ENCODE data around the gene HOXC6. TPM values are rescaled to one million over a fixed set of nuclear protein-coding genes. Genes with fewer than 3 reads are reported as not detected.

Gene HOXC6
- total RNA-seq, 1 donor from 2014 or later, result 2.6 TPM

- Histone ChIP-seq H3K4me3 (ENCODE audit: low read length in 3 of 3) (no peak overlapping the region), H3K9me3 (ENCODE audit: control insufficient read depth in 3 of 3, low read length in 3 of 3) (no peaks in the 10 kb centered on the region), H3K9ac (ENCODE audit: low read depth in 1 of 3, low read length in 3 of 3) (no peak overlapping the region), H3K36me3 (ENCODE audit: control insufficient read depth in 3 of 3, insufficient read depth in 3 of 3, low read length in 3 of 3) (no peaks in the 10 kb centered on the region), H3K27me3 (ENCODE audit: control insufficient read depth in 3 of 3, insufficient read depth in 3 of 3, low read length in 3 of 3) (peaks cover 0 to 3% (median 0%) of the 10 kb centered on the region in 3 donors), H3K27ac (ENCODE audit: low read depth, low read length) (no peak overlapping the region), H3K4me1 (ENCODE audit: control insufficient read depth in 3 of 3, insufficient read depth in 3 of 3, low read length in 3 of 3) (peaks cover 5 to 16% (median 9%) of the 10 kb centered on the region in 3 donors)
These were observed 24.3 kb downstream of the HOXC6 start for GRCh38 chr12:54052438-54053002.

GRCh38 chr12:54053003-54053750 lies 24.9 kb downstream of the HOXC6 start:
- H3K36me3 ChIP-seq (ENCODE audit: control insufficient read depth in 3 of 3, insufficient read depth in 3 of 3, low read length in 3 of 3), result no peaks in the 10 kb centered on the region

GRCh38 chr12:54053751-54054741 lies 25.8 kb downstream of the HOXC6 start, which contains the start of gene HOXC4:
TSS of gene HOXC4 (plus strand) at chr12:54053835. CDS start at chr12:54053923, 88 bp downstream.
- H3K9ac ChIP-seq (ENCODE audit: low read depth in 1 of 3, low read length in 3 of 3), result peak within 1 kb of the TSS in 2 of 3 donors; percentile 50 to 69
- H3K27ac ChIP-seq (ENCODE audit: low read depth, low read length), result no peak within 1 kb of the TSS
- no peaks in the 10 kb centered on the region for H3K36me3 ChIP-seq (ENCODE audit: control insufficient read depth in 3 of 3, insufficient read depth in 3 of 3, low read length in 3 of 3)
- H3K27me3 ChIP-seq (ENCODE audit: control insufficient read depth in 3 of 3, insufficient read depth in 3 of 3, low read length in 3 of 3), result peaks cover 0 to 3% (median 0%) of the 10 kb centered on the region in 3 donors
- H3K9me3 ChIP-seq (ENCODE audit: control insufficient read depth in 3 of 3, low read length in 3 of 3), result no peaks in the 10 kb centered on the region
- H3K4me1 ChIP-seq (ENCODE audit: control insufficient read depth in 3 of 3, insufficient read depth in 3 of 3, low read length in 3 of 3), result peaks cover 5 to 16% (median 9%) of the 10 kb centered on the region in 3 donors
- H3K4me3 ChIP-seq (ENCODE audit: low read length in 3 of 3), result peak within 1 kb of the TSS; percentile 57 to 74 (median 72)

More at GRCh38 chr12:54053003-54053750, 24.9 kb downstream of the HOXC6 start:
- H3K9me3 ChIP-seq (ENCODE audit: control insufficient read depth in 3 of 3, low read length in 3 of 3), result no peaks in the 10 kb centered on the region
- peaks cover 0 to 3% (median 0%) of the 10 kb centered on the region in 3 donors for H3K27me3 ChIP-seq (ENCODE audit: control insufficient read depth in 3 of 3, insufficient read depth in 3 of 3, low read length in 3 of 3)
- no peak overlapping the region for H3K27ac ChIP-seq (ENCODE audit: low read depth, low read length)
- peaks cover 5 to 16% (median 9%) of the 10 kb centered on the region in 3 donors for H3K4me1 ChIP-seq (ENCODE audit: control insufficient read depth in 3 of 3, insufficient read depth in 3 of 3, low read length in 3 of 3)
- peak overlapping the region in 1 of 3 donors; percentile 50 for H3K9ac ChIP-seq (ENCODE audit: low read depth in 1 of 3, low read length in 3 of 3)
- H3K4me3 ChIP-seq (ENCODE audit: low read length in 3 of 3), result peak overlapping the region; percentile 57 to 74 (median 72)

- no peak overlapping the region for H3K27ac ChIP-seq (ENCODE audit: low read depth, low read length)
- no peaks in the 10 kb centered on the region for H3K36me3 ChIP-seq (ENCODE audit: control insufficient read depth in 3 of 3, insufficient read depth in 3 of 3, low read length in 3 of 3)
- no peaks in the 10 kb centered on the region for H3K9me3 ChIP-seq (ENCODE audit: control insufficient read depth in 3 of 3, low read length in 3 of 3)
- no peak overlapping the region for H3K9ac ChIP-seq (ENCODE audit: low read depth in 1 of 3, low read length in 3 of 3)
- peaks cover 5 to 16% (median 9%) of the 10 kb centered on the region in 3 donors for H3K4me1 ChIP-seq (ENCODE audit: control insufficient read depth in 3 of 3, insufficient read depth in 3 of 3, low read length in 3 of 3)
- no peak overlapping the region for H3K4me3 ChIP-seq (ENCODE audit: low read length in 3 of 3)
- H3K27me3 ChIP-seq (ENCODE audit: control insufficient read depth in 3 of 3, insufficient read depth in 3 of 3, low read length in 3 of 3), result peaks cover 0 to 3% (median 0%) of the 10 kb centered on the region in 3 donors
These were observed 26.5 kb downstream of the HOXC6 start for GRCh38 chr12:54054742-54055194.

- Histone ChIP-seq H3K27ac (ENCODE audit: low read depth, low read length) (no peak overlapping the region), H3K9ac (ENCODE audit: low read depth in 1 of 3, low read length in 3 of 3) (no peak overlapping the region), H3K36me3 (ENCODE audit: control insufficient read depth in 3 of 3, insufficient read depth in 3 of 3, low read length in 3 of 3) (no peaks in the 10 kb centered on the region), H3K9me3 (ENCODE audit: control insufficient read depth in 3 of 3, low read length in 3 of 3) (no peaks in the 10 kb centered on the region), H3K4me1 (ENCODE audit: control insufficient read depth in 3 of 3, insufficient read depth in 3 of 3, low read length in 3 of 3) (peaks cover 5 to 16% (median 9%) of the 10 kb centered on the region in 3 donors), H3K27me3 (ENCODE audit: control insufficient read depth in 3 of 3, insufficient read depth in 3 of 3, low read length in 3 of 3) (peaks cover 0 to 3% (median 2%) of the 10 kb centered on the region in 3 donors), H3K4me3 (ENCODE audit: low read length in 3 of 3) (no peak overlapping the region)
These were observed 27.3 kb downstream of the HOXC6 start for GRCh38 chr12:54055552-54055951.

GRCh38 chr12:54056110-54056509 lies 27.9 kb downstream of the HOXC6 start:
- H3K27me3 ChIP-seq (ENCODE audit: control insufficient read depth in 3 of 3, insufficient read depth in 3 of 3, low read length in 3 of 3), result peaks cover 0 to 3% (median 2%) of the 10 kb centered on the region in 3 donors
- no peaks in the 10 kb centered on the region for H3K36me3 ChIP-seq (ENCODE audit: control insufficient read depth in 3 of 3, insufficient read depth in 3 of 3, low read length in 3 of 3)
- H3K9ac ChIP-seq (ENCODE audit: low read depth in 1 of 3, low read length in 3 of 3), result no peak overlapping the region
- H3K4me3 ChIP-seq (ENCODE audit: low read length in 3 of 3), result no peak overlapping the region
- peaks cover 5 to 12% (median 9%) of the 10 kb centered on the region in 3 donors for H3K4me1 ChIP-seq (ENCODE audit: control insufficient read depth in 3 of 3, insufficient read depth in 3 of 3, low read length in 3 of 3)
- H3K9me3 ChIP-seq (ENCODE audit: control insufficient read depth in 3 of 3, low read length in 3 of 3), result no peaks in the 10 kb centered on the region
- H3K27ac ChIP-seq (ENCODE audit: low read depth, low read length), result no peak overlapping the region

- Histone ChIP-seq H3K27ac (ENCODE audit: low read depth, low read length) (no peak overlapping the region), H3K27me3 (ENCODE audit: control insufficient read depth in 3 of 3, insufficient read depth in 3 of 3, low read length in 3 of 3) (peaks cover 0 to 3% (median 2%) of the 10 kb centered on the region in 3 donors), H3K9me3 (ENCODE audit: control insufficient read depth in 3 of 3, low read length in 3 of 3) (no peaks in the 10 kb centered on the region), H3K36me3 (ENCODE audit: control insufficient read depth in 3 of 3, insufficient read depth in 3 of 3, low read length in 3 of 3) (no peaks in the 10 kb centered on the region), H3K4me1 (ENCODE audit: control insufficient read depth in 3 of 3, insufficient read depth in 3 of 3, low read length in 3 of 3) (peaks cover 0 to 1% (median 0%) of the 10 kb centered on the region in 3 donors), H3K4me3 (ENCODE audit: low read length in 3 of 3) (no peak overlapping the region), H3K9ac (ENCODE audit: low read depth in 1 of 3, low read length in 3 of 3) (no peak overlapping the region)
These were observed 30.0 kb downstream of the HOXC6 start for GRCh38 chr12:54058128-54058768.

GRCh38 chr12:54059668-54060067 lies 31.4 kb downstream of the HOXC6 start:
- Histone ChIP-seq H3K4me3 (ENCODE audit: low read length in 3 of 3) (no peak overlapping the region), H3K27ac (ENCODE audit: low read depth, low read length) (no peak overlapping the region), H3K4me1 (ENCODE audit: control insufficient read depth in 3 of 3, insufficient read depth in 3 of 3, low read length in 3 of 3) (no peaks in the 10 kb centered on the region), H3K9me3 (ENCODE audit: control insufficient read depth in 3 of 3, low read length in 3 of 3) (no peaks in the 10 kb centered on the region), H3K36me3 (ENCODE audit: control insufficient read depth in 3 of 3, insufficient read depth in 3 of 3, low read length in 3 of 3) (no peaks in the 10 kb centered on the region), H3K27me3 (ENCODE audit: control insufficient read depth in 3 of 3, insufficient read depth in 3 of 3, low read length in 3 of 3) (peaks cover 0 to 3% (median 2%) of the 10 kb centered on the region in 3 donors), H3K9ac (ENCODE audit: low read depth in 1 of 3, low read length in 3 of 3) (no peak overlapping the region)
